Peyer's patch (tissue), 4 donors: ENCODE data around the gene AKAP12.

Experiments used
- CTCF ChIP-seq, 6 experiments: fragments of 450-650 bp in 4 of 6; fragments of 200-600 bp in 2 of 6; sonication (generic) in 1 of 6; IDR thresholded peaks; one replicate each; pipeline ENCODE4 v1.5.1; 2017 to 2019; ENCODE audit warnings: antibody characterized with exemption in 6 of 6, mild to moderate bottlenecking in 3 of 6, moderate library complexity in 1 of 6
- POLR2A ChIP-seq, 2 donors: fragments of 450-650 bp; IDR thresholded peaks; one replicate each; pipeline ENCODE4 v1.5.1; 2017; ENCODE audit warnings: antibody characterized with exemption in 2 of 2, mild to moderate bottlenecking in 2 of 2, moderate library complexity in 2 of 2

GRCh38 chr6:151269321-151269995, 29.7 kb downstream of the AKAP12 start:
- no peak for TF ChIP-seq POLR2A (IDR thresholded peaks at IDR 0.05)
- TF ChIP-seq CTCF (IDR thresholded peaks at IDR 0.05), result no peak
